HepG2 (cell line): Measurements from ENCODE around the gene BPIFA1. TPM values are rescaled to one million over a fixed set of nuclear protein-coding genes. Genes with fewer than 3 reads are reported as not detected.

Experiments
- ATAC-seq: fragments of 200-7000 bp; cut with Tn5 transposase; 3 replicates; pipeline ENCODE4 v1.9.1; 2020; ENCODE audit warnings: mild to moderate bottlenecking, moderate library complexity
- BruUV-seq: library from RNA; stranded (reverse); fragments of 400-500 nt; replicated peaks from 2 replicates; lab custom pipeline; 2021; lab: Mats Ljungman, UMichigan
- CTCF ChIA-PET: fragments of 300-600 bp; formaldehyde crosslinking; extraction: SDS; loops from one replicate; lab custom pipeline; 2021; ENCODE audit warnings: low total read pairs, inconsistent platforms, low intra/inter-chr PET ratio; lab: Yijun Ruan, JAX
- POLR2A ChIA-PET: fragments of 350-600 bp; sonication (Branson Sonifier 250); formaldehyde crosslinking; loops from one replicate; lab custom pipeline; 2020; ENCODE audit warnings: antibody characterized with exemption, inconsistent platforms; lab: Yijun Ruan, JAX
- DNase-seq: peaks from one replicate; pipeline ENCODE4 v3.0.0-alpha.2; 2015; ENCODE audit warnings: low spot score
- FAIRE-seq: peaks from 3 replicates; lab custom pipeline; 2011; peaks lifted over from hg19 to GRCh38; lab: Jason Lieb, UNC
- H2AFZ ChIP-seq: one replicate; pipeline ENCODE4 v1.6.1; 2011; ENCODE audit warnings: low read length, inconsistent platforms
- H3K27ac ChIP-seq: fragments of 300-600 bp; 3 replicates; pipeline ENCODE4 v1.8.0; 2011; ENCODE audit warnings: mixed run types, mild to moderate bottlenecking, mixed read lengths, low read length, inconsistent platforms; ENCODE audit not compliant: insufficient read depth; ENCODE audit errors: extremely low read length
- H3K27me3 ChIP-seq, 2 experiments: fragments of 200-600 bp in 1 of 2; 2 replicates in 1 of 2; 3 replicates in 1 of 2; pipeline versions ENCODE4 v1.6.0 to v1.8.0; 2011; ENCODE audit warnings: low read length in 2 of 2, mild to moderate bottlenecking in 2 of 2, moderate library complexity in 2 of 2, inconsistent platforms in 1 of 2; ENCODE audit not compliant: insufficient read depth in 2 of 2, control insufficient read depth in 1 of 2
- H3K36me3 ChIP-seq, 2 experiments: fragments of 200-600 bp in 1 of 2; replicated peaks in 1 of 2; 2 replicates in 1 of 2; 3 replicates in 1 of 2; pipeline versions ENCODE4 v1.5.1 to v1.8.0; 2011; ENCODE audit warnings: low read length in 2 of 2, inconsistent platforms in 1 of 2; ENCODE audit not compliant: insufficient read depth in 2 of 2, control insufficient read depth in 1 of 2
- H3K4me1 ChIP-seq: 2 replicates; pipeline ENCODE4 v1.5.1; 2012; ENCODE audit warnings: low read length, inconsistent platforms; ENCODE audit not compliant: insufficient read depth
- H3K4me2 ChIP-seq: 2 replicates; pipeline ENCODE4 v1.6.0; 2011; ENCODE audit warnings: low read depth, low read length, inconsistent platforms
- H3K4me3 ChIP-seq, 3 experiments: fragments of 200-600 bp in 1 of 3; sonication (generic), shearing (Covaris generic) in 1 of 3; replicated peaks in 1 of 3; 2 replicates each; pipeline ENCODE4 v1.5.1; 2011 to 2016; ENCODE audit warnings: low read length in 3 of 3, inconsistent platforms in 2 of 3, low read depth in 2 of 3, mild to moderate bottlenecking in 2 of 3, control low read depth in 1 of 3, mixed read lengths in 1 of 3; ENCODE audit not compliant: insufficient read depth in 1 of 3
- H3K79me2 ChIP-seq: one replicate; pipeline ENCODE4 v1.6.1; 2011; ENCODE audit warnings: low read length, inconsistent platforms; ENCODE audit not compliant: insufficient read depth
- H3K9ac ChIP-seq: 2 replicates; pipeline ENCODE4 v1.6.0; 2011; ENCODE audit warnings: mild to moderate bottlenecking, low read depth, low read length, inconsistent platforms; ENCODE audit not compliant: insufficient read depth
- H3K9me3 ChIP-seq: 2 replicates; pipeline ENCODE4 v1.5.1; 2012; ENCODE audit warnings: mild to moderate bottlenecking, low read length
- H4K20me1 ChIP-seq: 2 replicates; pipeline ENCODE4 v1.6.0; 2011; ENCODE audit warnings: inconsistent platforms, mild to moderate bottlenecking, low read length, moderate library complexity; ENCODE audit not compliant: insufficient read depth
- ATF2 ChIP-seq: sonication (generic); formaldehyde crosslinking; IDR thresholded peaks from 2 replicates; pipeline ENCODE4 v1.4.0; 2020; ENCODE audit warnings: missing genetic modification reagents
- CHCHD3 ChIP-seq: sonication (generic); formaldehyde crosslinking; IDR thresholded peaks from 2 replicates; pipeline ENCODE4 v1.8.0; 2022; ENCODE audit warnings: mild to moderate bottlenecking, missing genetic modification reagents, moderate library complexity
- FOXA1 ChIP-seq, 2 experiments: fragments of 450-650 bp in 1 of 2; sonication (generic) in 1 of 2; formaldehyde crosslinking in 1 of 2; IDR thresholded peaks; 2 replicates each; pipeline versions ENCODE4 v1.4.0 to v1.6.1; 2016 to 2020; ENCODE audit warnings: missing genetic modification reagents in 1 of 2
- FOXA3 ChIP-seq: IDR thresholded peaks from 2 replicates; pipeline ENCODE4 v1.6.1; 2016; ENCODE audit warnings: missing genetic modification reagents, missing compliant biosample characterization
- KDM1A ChIP-seq: IDR thresholded peaks from 2 replicates; pipeline ENCODE4 v1.6.1; 2016; ENCODE audit warnings: missing compliant biosample characterization
- MEF2D ChIP-seq: sonication (generic); formaldehyde crosslinking; IDR thresholded peaks from 2 replicates; pipeline ENCODE4 v1.5.1; 2020; ENCODE audit warnings: mild to moderate bottlenecking, missing genetic modification reagents
- MLLT10 ChIP-seq: sonication (generic); formaldehyde crosslinking; IDR thresholded peaks from 2 replicates; pipeline ENCODE4 v1.4.0; 2020; ENCODE audit warnings: missing genetic modification reagents
- MLXIP ChIP-seq: sonication (generic); formaldehyde crosslinking; IDR thresholded peaks from 2 replicates; pipeline ENCODE4 v1.9.0; 2021; ENCODE audit warnings: missing genetic modification reagents, borderline replicate concordance
- MTF1 ChIP-seq: sonication (generic); formaldehyde crosslinking; IDR thresholded peaks from 2 replicates; pipeline ENCODE4 v1.5.0; 2020; ENCODE audit warnings: missing genetic modification reagents
- PHB2 ChIP-seq: fragments of 450-650 bp; IDR thresholded peaks from 2 replicates; pipeline ENCODE4 v1.6.1; 2018; ENCODE audit not compliant: partially characterized antibody
- RBM39 ChIP-seq: fragments of 200-400 bp; formaldehyde crosslinking; IDR thresholded peaks from one replicate; pipeline ENCODE4 v1.6.1; 2018; ENCODE audit warnings: antibody characterized with exemption, mild to moderate bottlenecking, low read depth, low read length; ENCODE audit not compliant: poor library complexity, severe bottlenecking
- TARDBP ChIP-seq: sonication (generic); formaldehyde crosslinking; IDR thresholded peaks from 2 replicates; pipeline ENCODE4 v1.8.0; 2022; ENCODE audit warnings: mild to moderate bottlenecking, missing genetic modification reagents
- ZFP41 ChIP-seq: sonication (generic); formaldehyde crosslinking; IDR thresholded peaks from 2 replicates; pipeline ENCODE4 v1.4.0; 2020; ENCODE audit warnings: mild to moderate bottlenecking, missing genetic modification reagents, borderline replicate concordance
- ZNF251 ChIP-seq: sonication (generic); formaldehyde crosslinking; IDR thresholded peaks from 2 replicates; pipeline ENCODE4 v1.9.0; 2021; ENCODE audit warnings: mild to moderate bottlenecking, missing genetic modification reagents
- ZNF558 ChIP-seq: sonication (generic); formaldehyde crosslinking; IDR thresholded peaks from 2 replicates; pipeline ENCODE4 v1.9.0; 2022; ENCODE audit warnings: mild to moderate bottlenecking, missing genetic modification reagents, borderline replicate concordance
- whole genome bisulfite sequencing: methylation state at CpG from one replicate; pipeline ENCODE4 v1.1.6; 2017; ENCODE audit warnings: low lambda C conversion rate; 5-methylcytosine and 5-hydroxymethylcytosine counted together
- in situ Hi-C: cut with HindIII; loops from 2 replicates; pipeline ENCODE4 v1.10.0; 2017; ENCODE audit warnings: low pct_unique_long_range_greater_than_20kb; ENCODE audit not compliant: extremely low pct_ligation_motif_present
- intact Hi-C: fragments of 100-400 bp; cut with micrococcal nuclease; formaldehyde crosslinking; loops from one replicate; pipeline ENCODE4 v1.10.0; 2022; ENCODE audit not compliant: unreplicated experiment
- polyA plus RNA-seq, 8 experiments: library from polyadenylated mRNA; depleted of rRNA in 3 of 8; stranded (reverse) in 7 of 8; unstranded in 1 of 8; fragments of >200 nt; fragmentation: Illumina TruSeq in 4 of 8; extraction: Trizol in 4 of 8; gene quantifications; 2 replicates each; pipeline versions ENCODE4 v1.2.1 to v1.2.3, GENCODE V29; 2011 to 2016; ENCODE audit warnings: low read depth in 4 of 8, missing spikeins in 1 of 8, mixed read lengths in 1 of 8; ENCODE audit not compliant: insufficient read depth in 1 of 8
- total RNA-seq, 5 experiments: library from RNA; depleted of rRNA; stranded (reverse); fragments of >200 nt; fragmentation: Illumina TruSeq; extraction: Trizol; gene quantifications; 2 replicates each; pipeline ENCODE4 v1.2.3, GENCODE V29; 2016; ENCODE audit warnings: low read depth in 1 of 5
- TF ChIP-seq, protein P1 (sequence below): sonication (generic); formaldehyde crosslinking; IDR thresholded peaks from 2 replicates; pipeline ENCODE4 v1.5.0; 2020; ENCODE audit warnings: mild to moderate bottlenecking, missing genetic modification reagents, moderate library complexity
- TF ChIP-seq, protein P2 (sequence below): sonication (generic); formaldehyde crosslinking; IDR thresholded peaks from 2 replicates; pipeline ENCODE4 v1.4.0; 2020; ENCODE audit warnings: low read depth, mild to moderate bottlenecking, missing genetic modification reagents

BPIFA1 gene
- total and polyA plus RNA-seq, 2 of the 13 experiments (the other 11 are each of a cell fraction or from before 2014, with no cell fraction given): not detected

- H3K9ac ChIP-seq: no peak overlapping the region
- in situ Hi-C loops (no loop called here), intact Hi-C loops (no loop called here)
- WGBS: 2% methylated on average over 6 of the region's 6 CpGs
- DNase-seq: peak; percentile 29
- ChIA-PET CTCF (no interaction called here), POLR2A (no interaction called here)
- no TSS peak for BruUV-seq
- H3K4me3 ChIP-seq: no peak overlapping the region
- H3K9me3 ChIP-seq: no peaks in the 10 kb centered on the region
- no peaks in the 10 kb centered on the region for H3K79me2 ChIP-seq
- H2AFZ ChIP-seq: no peak overlapping the region
- no peak overlapping the region for H3K4me2 ChIP-seq
- no peaks in the 10 kb centered on the region; the same call in 1 of the 2 replicates for H3K4me1 ChIP-seq
- H3K27me3 ChIP-seq: peaks cover 5 to 28% of the 10 kb centered on the region in 2 experiments; a peak in 4 of 5 replicates
- no peak for FAIRE-seq
- H3K27ac ChIP-seq: no peak overlapping the region
- H4K20me1 ChIP-seq: no peaks in the 10 kb centered on the region
- no peaks in the 10 kb centered on the region for H3K36me3 ChIP-seq
- no peak; the same call in 2 of the 3 replicates for ATAC-seq
- TF ChIP-seq KDM1A (CRISPR knock-in tag) (no peak), MLXIP (no peak), ZFP41 (CRISPR knock-in tag) (no peak), ATF2 (no peak), PHB2 (no peak), ZNF558 (CRISPR knock-in tag) (no peak), FOXA1 (IDR thresholded peaks at IDR 0.05) (no peak), FOXA1 (CRISPR knock-in tag; IDR thresholded peaks at IDR 0.05) (0 out of 2 replicates have a peak, but pooled peaks have one; percentile 28), MTF1 (CRISPR knock-in tag) (no peak), RBM39 (no peak), MLLT10 (CRISPR knock-in tag) (no peak), ZNF251 (CRISPR knock-in tag) (no peak), CHCHD3 (no peak), TARDBP (CRISPR knock-in tag) (no peak), MEF2D (CRISPR knock-in tag) (no peak), FOXA3 (peak; percentile 22; the same call in 1 of the 2 replicates)
- TF ChIP-seq, protein P1, sequence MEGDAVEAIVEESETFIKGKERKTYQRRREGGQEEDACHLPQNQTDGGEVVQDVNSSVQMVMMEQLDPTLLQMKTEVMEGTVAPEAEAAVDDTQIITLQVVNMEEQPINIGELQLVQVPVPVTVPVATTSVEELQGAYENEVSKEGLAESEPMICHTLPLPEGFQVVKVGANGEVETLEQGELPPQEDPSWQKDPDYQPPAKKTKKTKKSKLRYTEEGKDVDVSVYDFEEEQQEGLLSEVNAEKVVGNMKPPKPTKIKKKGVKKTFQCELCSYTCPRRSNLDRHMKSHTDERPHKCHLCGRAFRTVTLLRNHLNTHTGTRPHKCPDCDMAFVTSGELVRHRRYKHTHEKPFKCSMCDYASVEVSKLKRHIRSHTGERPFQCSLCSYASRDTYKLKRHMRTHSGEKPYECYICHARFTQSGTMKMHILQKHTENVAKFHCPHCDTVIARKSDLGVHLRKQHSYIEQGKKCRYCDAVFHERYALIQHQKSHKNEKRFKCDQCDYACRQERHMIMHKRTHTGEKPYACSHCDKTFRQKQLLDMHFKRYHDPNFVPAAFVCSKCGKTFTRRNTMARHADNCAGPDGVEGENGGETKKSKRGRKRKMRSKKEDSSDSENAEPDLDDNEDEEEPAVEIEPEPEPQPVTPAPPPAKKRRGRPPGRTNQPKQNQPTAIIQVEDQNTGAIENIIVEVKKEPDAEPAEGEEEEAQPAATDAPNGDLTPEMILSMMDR (CRISPR knock-in tag): no peak
- TF ChIP-seq, protein P2, sequence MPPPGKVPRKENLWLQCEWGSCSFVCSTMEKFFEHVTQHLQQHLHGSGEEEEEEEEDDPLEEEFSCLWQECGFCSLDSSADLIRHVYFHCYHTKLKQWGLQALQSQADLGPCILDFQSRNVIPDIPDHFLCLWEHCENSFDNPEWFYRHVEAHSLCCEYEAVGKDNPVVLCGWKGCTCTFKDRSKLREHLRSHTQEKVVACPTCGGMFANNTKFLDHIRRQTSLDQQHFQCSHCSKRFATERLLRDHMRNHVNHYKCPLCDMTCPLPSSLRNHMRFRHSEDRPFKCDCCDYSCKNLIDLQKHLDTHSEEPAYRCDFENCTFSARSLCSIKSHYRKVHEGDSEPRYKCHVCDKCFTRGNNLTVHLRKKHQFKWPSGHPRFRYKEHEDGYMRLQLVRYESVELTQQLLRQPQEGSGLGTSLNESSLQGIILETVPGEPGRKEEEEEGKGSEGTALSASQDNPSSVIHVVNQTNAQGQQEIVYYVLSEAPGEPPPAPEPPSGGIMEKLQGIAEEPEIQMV (CRISPR knock-in tag): no peak
Observed at GRCh38 chr20:33229843-33230242, 6.0 kb upstream of the BPIFA1 start.
